PC-9 (cell line): Measurements from ENCODE around the gene FBXL14.

Source experiments
- EZH2 ChIP-seq: fragments of 200-600 bp; sonication (generic); IDR thresholded peaks from 2 replicates; pipeline ENCODE4 v1.8.0; 2017; ENCODE audit warnings: antibody characterized with exemption, low read depth
- TF ChIP-seq, protein P1 (sequence below): fragments of 200-600 bp; sonication (generic); conservative IDR thresholded peaks from 2 replicates; pipeline ENCODE4 v1.6.1; 2017; ENCODE audit warnings: mixed run types, antibody characterized with exemption, mild to moderate bottlenecking, moderate library complexity

DNA sequence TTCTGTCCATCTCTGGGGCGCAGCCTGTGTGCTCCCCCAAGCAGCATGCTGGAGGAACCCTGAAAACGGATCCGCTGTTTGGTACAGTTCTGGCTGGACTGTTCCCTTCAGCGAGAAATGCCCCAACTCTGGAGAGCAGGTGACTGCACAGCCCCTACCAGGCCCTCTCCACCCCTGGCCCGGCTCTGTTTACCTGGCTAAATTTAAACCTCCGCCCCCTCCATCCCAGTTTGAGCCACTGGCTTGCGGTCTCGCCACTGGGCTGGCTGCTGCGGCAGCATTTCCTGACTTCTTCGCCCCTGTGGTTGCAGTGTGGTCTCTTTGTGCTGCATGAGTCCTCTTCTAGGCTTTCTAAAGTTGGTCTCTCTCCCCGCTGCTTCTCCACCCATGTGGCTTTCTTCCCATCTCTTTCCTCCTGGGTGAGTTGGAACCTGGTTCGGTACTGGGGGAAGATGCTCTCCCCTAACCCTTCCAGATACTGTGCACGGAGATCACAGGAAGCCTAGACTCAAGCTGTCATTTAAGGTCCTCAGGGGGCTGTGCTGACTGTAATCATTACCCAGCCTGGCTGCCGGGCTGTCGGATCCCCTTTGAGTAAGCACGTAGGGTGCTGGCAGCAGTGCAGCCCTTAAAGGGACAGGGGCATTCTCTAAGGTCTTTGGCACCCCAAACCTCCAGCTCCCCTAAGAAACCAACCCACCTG, 60.6 kb downstream of the FBXL14 start:
- TF ChIP-seq, protein P1, sequence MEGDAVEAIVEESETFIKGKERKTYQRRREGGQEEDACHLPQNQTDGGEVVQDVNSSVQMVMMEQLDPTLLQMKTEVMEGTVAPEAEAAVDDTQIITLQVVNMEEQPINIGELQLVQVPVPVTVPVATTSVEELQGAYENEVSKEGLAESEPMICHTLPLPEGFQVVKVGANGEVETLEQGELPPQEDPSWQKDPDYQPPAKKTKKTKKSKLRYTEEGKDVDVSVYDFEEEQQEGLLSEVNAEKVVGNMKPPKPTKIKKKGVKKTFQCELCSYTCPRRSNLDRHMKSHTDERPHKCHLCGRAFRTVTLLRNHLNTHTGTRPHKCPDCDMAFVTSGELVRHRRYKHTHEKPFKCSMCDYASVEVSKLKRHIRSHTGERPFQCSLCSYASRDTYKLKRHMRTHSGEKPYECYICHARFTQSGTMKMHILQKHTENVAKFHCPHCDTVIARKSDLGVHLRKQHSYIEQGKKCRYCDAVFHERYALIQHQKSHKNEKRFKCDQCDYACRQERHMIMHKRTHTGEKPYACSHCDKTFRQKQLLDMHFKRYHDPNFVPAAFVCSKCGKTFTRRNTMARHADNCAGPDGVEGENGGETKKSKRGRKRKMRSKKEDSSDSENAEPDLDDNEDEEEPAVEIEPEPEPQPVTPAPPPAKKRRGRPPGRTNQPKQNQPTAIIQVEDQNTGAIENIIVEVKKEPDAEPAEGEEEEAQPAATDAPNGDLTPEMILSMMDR = no peak
- no peak for TF ChIP-seq EZH2
